KMS-11 (cell line): ENCODE data around the gene PYDC1.

Experiments used
- H2AFZ ChIP-seq: fragments of 200-600 bp; sonication (generic); 2 replicates; pipeline ENCODE4 v1.6.1; 2016; ENCODE audit warnings: antibody characterized with exemption, mixed run types, low read depth
- H3K27ac ChIP-seq: fragments of 200-600 bp; sonication (generic); 2 replicates; pipeline ENCODE4 v1.6.1; 2016; ENCODE audit warnings: mild to moderate bottlenecking, mixed run types
- H3K27me3 ChIP-seq: fragments of 200-600 bp; sonication (generic); 2 replicates; pipeline ENCODE4 v1.6.1; 2017; ENCODE audit warnings: mild to moderate bottlenecking, low read depth, mixed run types, moderate library complexity; ENCODE audit not compliant: insufficient read depth
- H3K36me3 ChIP-seq: fragments of 200-600 bp; sonication (generic); 2 replicates; pipeline ENCODE4 v1.6.1; 2017; ENCODE audit warnings: mild to moderate bottlenecking, mixed run types; ENCODE audit not compliant: insufficient read depth
- H3K4me1 ChIP-seq: fragments of 200-600 bp; sonication (generic); 2 replicates; pipeline ENCODE4 v1.6.1; 2016; ENCODE audit warnings: mild to moderate bottlenecking, low read depth, mixed run types; ENCODE audit not compliant: poor library complexity, severe bottlenecking
- H3K4me2 ChIP-seq: fragments of 200-600 bp; sonication (generic); 2 replicates; pipeline ENCODE4 v1.7.0; 2016; ENCODE audit warnings: mild to moderate bottlenecking, mixed run types
- H3K4me3 ChIP-seq: fragments of 200-600 bp; sonication (generic); IDR thresholded peaks from 2 replicates; pipeline ENCODE4 v1.6.1; 2017; ENCODE audit warnings: low read depth, low read length, mixed read lengths; ENCODE audit not compliant: insufficient read depth
- H3K79me2 ChIP-seq: fragments of 200-600 bp; sonication (generic); 2 replicates; pipeline ENCODE4 v1.6.1; 2016; ENCODE audit warnings: low read depth, mixed run types; ENCODE audit not compliant: insufficient read depth
- H3K9ac ChIP-seq: fragments of 200-600 bp; sonication (generic); 2 replicates; pipeline ENCODE4 v1.6.1; 2016; ENCODE audit warnings: mild to moderate bottlenecking, mixed run types
- H4K20me1 ChIP-seq: fragments of 200-600 bp; sonication (generic); 2 replicates; pipeline ENCODE4 v1.6.1; 2016; ENCODE audit warnings: mild to moderate bottlenecking, mixed run types; ENCODE audit not compliant: insufficient read depth
- CTCF ChIP-seq: fragments of 200-600 bp; sonication (generic); conservative IDR thresholded peaks from 2 replicates; pipeline ENCODE4 v1.6.1; 2017; ENCODE audit warnings: low read depth, mild to moderate bottlenecking, antibody characterized with exemption, low read length, moderate library complexity, mixed read lengths

Gene PYDC1

GRCh38 chr16:31258366-31258765 lies 41.4 kb upstream of the PYDC1 start:
- no peaks in the 10 kb centered on the region for H4K20me1 ChIP-seq
- no peak overlapping the region for H3K4me2 ChIP-seq
- H3K4me3 ChIP-seq: no peak overlapping the region
- H3K27me3 ChIP-seq: no peaks in the 10 kb centered on the region
- no peak overlapping the region for H2AFZ ChIP-seq
- no peak overlapping the region for H3K27ac ChIP-seq
- TF ChIP-seq CTCF: no peak
- no peaks in the 10 kb centered on the region for H3K36me3 ChIP-seq
- H3K9ac ChIP-seq: no peak overlapping the region
- no peaks in the 10 kb centered on the region for H3K79me2 ChIP-seq
- H3K4me1 ChIP-seq: no peaks in the 10 kb centered on the region

- no peak overlapping the region for H3K4me3 ChIP-seq
- H3K27me3 ChIP-seq: no peaks in the 10 kb centered on the region
- H3K27ac ChIP-seq: no peak overlapping the region
- no peak overlapping the region for H3K4me2 ChIP-seq
- H3K9ac ChIP-seq: no peak overlapping the region
- H2AFZ ChIP-seq: no peak overlapping the region
- no peak for TF ChIP-seq CTCF
- no peaks in the 10 kb centered on the region for H3K79me2 ChIP-seq
- H3K4me1 ChIP-seq: no peaks in the 10 kb centered on the region
- H4K20me1 ChIP-seq: no peaks in the 10 kb centered on the region
- H3K36me3 ChIP-seq: no peaks in the 10 kb centered on the region
These were observed 39.5 kb upstream of the PYDC1 start for GRCh38 chr16:31256466-31256865.

- no peak overlapping the region for H2AFZ ChIP-seq
- no peaks in the 10 kb centered on the region for H3K4me1 ChIP-seq
- H4K20me1 ChIP-seq: no peaks in the 10 kb centered on the region
- H3K79me2 ChIP-seq: no peaks in the 10 kb centered on the region
- no peak overlapping the region for H3K4me3 ChIP-seq
- no peak overlapping the region for H3K9ac ChIP-seq
- no peaks in the 10 kb centered on the region for H3K36me3 ChIP-seq
- H3K27ac ChIP-seq: no peak overlapping the region
- no peak overlapping the region for H3K4me2 ChIP-seq
- H3K27me3 ChIP-seq: no peaks in the 10 kb centered on the region
- TF ChIP-seq CTCF: no peak
These were observed 36.7 kb upstream of the PYDC1 start for GRCh38 chr16:31253642-31254045.

- Histone ChIP-seq H3K4me1 (no peaks in the 10 kb centered on the region), H3K4me2 (no peak overlapping the region), H3K4me3 (no peak overlapping the region), H3K27me3 (no peaks in the 10 kb centered on the region), H2AFZ (no peak overlapping the region), H4K20me1 (no peaks in the 10 kb centered on the region), H3K79me2 (no peaks in the 10 kb centered on the region), H3K27ac (no peak overlapping the region), H3K9ac (no peak overlapping the region), H3K36me3 (no peaks in the 10 kb centered on the region)
- no peak for TF ChIP-seq CTCF
These were observed 34.5 kb upstream of the PYDC1 start for GRCh38 chr16:31251435-31251834.
